Vagina (tissue), 2 donors: ENCODE measurements around the gene FABP1. TPM values are rescaled to one million over a fixed set of nuclear protein-coding genes. Genes with fewer than 3 reads are reported as not detected.

ENCODE experiments used
- DNase-seq, 2 donors: peaks; one replicate each; pipeline ENCODE4 v3.0.0-alpha.2; 2017; ENCODE audit errors: extremely low spot score in 2 of 2
- H3K27ac ChIP-seq: fragments of 200-600 bp; sonication (generic); one replicate; pipeline ENCODE4 v1.5.1; 2019
- H3K27me3 ChIP-seq: fragments of 200-600 bp; sonication (generic); one replicate; pipeline ENCODE4 v1.5.1; 2019
- H3K36me3 ChIP-seq, 2 donors: fragments of 200-600 bp; sonication (generic); one replicate each; pipeline ENCODE4 v1.5.1; 2017 to 2019
- H3K4me1 ChIP-seq: fragments of 200-600 bp; sonication (generic); one replicate; pipeline ENCODE4 v1.5.1; 2019
- H3K4me3 ChIP-seq, 2 donors: fragments of 200-600 bp; sonication (generic); 1 replicate in 1 of 2; 2 replicates in 1 of 2; pipeline ENCODE4 v1.5.1; 2016 to 2019
- H3K9me3 ChIP-seq: fragments of 200-600 bp; sonication (generic); one replicate; pipeline ENCODE4 v1.5.1; 2019
- CTCF ChIP-seq, 3 experiments: fragments of 450-650 bp in 2 of 3; fragments of 200-600 bp in 1 of 3; sonication (generic) in 1 of 3; IDR thresholded peaks; one replicate each; pipeline ENCODE4 v1.5.1; 2017 to 2019; ENCODE audit warnings: antibody characterized with exemption in 3 of 3, mild to moderate bottlenecking in 2 of 3, moderate library complexity in 2 of 3
- POLR2A ChIP-seq, 2 donors: fragments of 450-650 bp; IDR thresholded peaks; one replicate each; pipeline ENCODE4 v1.6.1; 2017; ENCODE audit warnings: antibody characterized with exemption in 2 of 2, mild to moderate bottlenecking in 2 of 2, moderate library complexity in 2 of 2
- POLR2AphosphoS5 ChIP-seq, 2 donors: sonication (generic); formaldehyde crosslinking; IDR thresholded peaks; one replicate each; pipeline ENCODE4 v1.9.0; 2017; ENCODE audit warnings: antibody characterized with exemption in 2 of 2, mild to moderate bottlenecking in 2 of 2, low read depth in 1 of 2; ENCODE audit not compliant: insufficient read depth in 1 of 2
- intact Hi-C: fragments of 100-400 bp; cut with DNase I; formaldehyde crosslinking; loops from one replicate; pipeline ENCODE4 v1.15.1; 2023
- total RNA-seq: library from RNA; depleted of rRNA; stranded (reverse); fragments of >200 nt; gene quantifications from one replicate; pipeline ENCODE4 v1.2.3, GENCODE V29; 2016

The FABP1 gene
- total RNA-seq, 1 donor from 2014 or later, result not detected

GRCh38 chr2:88100489-88100858 is 27.4 kb downstream of the FABP1 start:
- Histone ChIP-seq H3K36me3 (no peaks in the 10 kb centered on the region), H3K27ac (no peak overlapping the region)
- intact Hi-C loops, result no loop called here

GRCh38 chr2:88099798-88100488 is 27.9 kb downstream of the FABP1 start:
- intact Hi-C loops, result no loop called here
- H3K27me3 ChIP-seq, result no peaks in the 10 kb centered on the region
- no peaks in the 10 kb centered on the region for H3K36me3 ChIP-seq
- H3K27ac ChIP-seq, result no peak overlapping the region
- DNase-seq, result no peak
- TF ChIP-seq CTCF (IDR thresholded peaks at IDR 0.05), result no peak
- no peak for TF ChIP-seq POLR2A (IDR thresholded peaks at IDR 0.05)
- no peak for TF ChIP-seq POLR2AphosphoS5 (IDR thresholded peaks at IDR 0.05; ENCODE audit: insufficient read depth in 1 of 2, low read depth in 1 of 2)
- no peak overlapping the region for H3K4me3 ChIP-seq
- no peaks in the 10 kb centered on the region for H3K4me1 ChIP-seq
- no peaks in the 10 kb centered on the region for H3K9me3 ChIP-seq

More at GRCh38 chr2:88100489-88100858, 27.4 kb downstream of the FABP1 start:
- TF ChIP-seq CTCF (IDR thresholded peaks at IDR 0.05) (no peak), POLR2AphosphoS5 (IDR thresholded peaks at IDR 0.05; ENCODE audit: insufficient read depth in 1 of 2, low read depth in 1 of 2) (no peak), POLR2A (IDR thresholded peaks at IDR 0.05) (no peak)
- Histone ChIP-seq H3K27me3 (no peaks in the 10 kb centered on the region), H3K4me1 (no peaks in the 10 kb centered on the region), H3K9me3 (no peaks in the 10 kb centered on the region), H3K4me3 (no peak overlapping the region)
- no peak for DNase-seq

- Histone ChIP-seq H3K27me3 (no peaks in the 10 kb centered on the region), H3K9me3 (no peaks in the 10 kb centered on the region), H3K4me3 (no peak overlapping the region), H3K4me1 (no peaks in the 10 kb centered on the region), H3K27ac (no peak overlapping the region), H3K36me3 (no peaks in the 10 kb centered on the region)
- DNase-seq, result no peak
- no peak for TF ChIP-seq CTCF (IDR thresholded peaks at IDR 0.05)
- no peak for TF ChIP-seq POLR2AphosphoS5 (IDR thresholded peaks at IDR 0.05; ENCODE audit: insufficient read depth in 1 of 2, low read depth in 1 of 2)
- TF ChIP-seq POLR2A (IDR thresholded peaks at IDR 0.05), result no peak
- intact Hi-C loops, result no loop called here
Observed at GRCh38 chr2:88098558-88098900, 29.3 kb downstream of the FABP1 start.

GRCh38 chr2:88097891-88098557 is 29.8 kb downstream of the FABP1 start:
- H3K27ac ChIP-seq, result no peak overlapping the region
- no peaks in the 10 kb centered on the region for H3K27me3 ChIP-seq
- no peaks in the 10 kb centered on the region for H3K36me3 ChIP-seq
- no peak overlapping the region for H3K4me3 ChIP-seq
- DNase-seq, result no peak
- TF ChIP-seq POLR2AphosphoS5 (IDR thresholded peaks at IDR 0.05; ENCODE audit: insufficient read depth in 1 of 2, low read depth in 1 of 2) (no peak), POLR2A (IDR thresholded peaks at IDR 0.05) (no peak), CTCF (IDR thresholded peaks at IDR 0.05) (no peak)
- intact Hi-C loops, result no loop called here
- no peaks in the 10 kb centered on the region for H3K4me1 ChIP-seq
- H3K9me3 ChIP-seq, result no peaks in the 10 kb centered on the region

GRCh38 chr2:88097192-88097591 is 30.7 kb downstream of the FABP1 start:
- Histone ChIP-seq H3K4me1 (no peaks in the 10 kb centered on the region), H3K9me3 (no peaks in the 10 kb centered on the region), H3K4me3 (no peak overlapping the region), H3K27ac (no peak overlapping the region), H3K36me3 (no peaks in the 10 kb centered on the region), H3K27me3 (no peaks in the 10 kb centered on the region)
- DNase-seq, result no peak
- TF ChIP-seq POLR2A (IDR thresholded peaks at IDR 0.05) (no peak), CTCF (IDR thresholded peaks at IDR 0.05) (no peak), POLR2AphosphoS5 (IDR thresholded peaks at IDR 0.05; ENCODE audit: insufficient read depth in 1 of 2, low read depth in 1 of 2) (no peak)
- intact Hi-C loops, result no loop called here
